D721Med (cell line): Measurements from ENCODE around the gene PCDHB12.
"Not testable (repeated sequence)": the region's sequence is repeated elsewhere in the genome, so short reads cannot be mapped to it uniquely, and the experiment has no call there.

Experiments used
- DNase-seq: peaks from one replicate; pipeline ENCODE4 v3.0.0; 2011; ENCODE audit warnings: low spot score; ENCODE audit not compliant: insufficient read length
- FAIRE-seq: peaks from 2 replicates; lab custom pipeline; 2011; peaks lifted over from hg19 to GRCh38; lab: Jason Lieb, UNC
- CTCF ChIP-seq: IDR thresholded peaks from 2 replicates; pipeline ENCODE4 v1.5.1; 2012; ENCODE audit warnings: mild to moderate bottlenecking, control low read depth; ENCODE audit not compliant: insufficient read depth; ENCODE audit errors: missing control alignments

Gene PCDHB12

GRCh38 chr5:141208478-141208877, at the start of gene PCDHB12:
Gene PCDHB12 (plus strand): TSS chr5:141208719. CDS start chr5:141208908, 189 bp downstream.
- TF ChIP-seq CTCF = no peak
- DNase-seq = no peak
- no peak for FAIRE-seq

DNA sequence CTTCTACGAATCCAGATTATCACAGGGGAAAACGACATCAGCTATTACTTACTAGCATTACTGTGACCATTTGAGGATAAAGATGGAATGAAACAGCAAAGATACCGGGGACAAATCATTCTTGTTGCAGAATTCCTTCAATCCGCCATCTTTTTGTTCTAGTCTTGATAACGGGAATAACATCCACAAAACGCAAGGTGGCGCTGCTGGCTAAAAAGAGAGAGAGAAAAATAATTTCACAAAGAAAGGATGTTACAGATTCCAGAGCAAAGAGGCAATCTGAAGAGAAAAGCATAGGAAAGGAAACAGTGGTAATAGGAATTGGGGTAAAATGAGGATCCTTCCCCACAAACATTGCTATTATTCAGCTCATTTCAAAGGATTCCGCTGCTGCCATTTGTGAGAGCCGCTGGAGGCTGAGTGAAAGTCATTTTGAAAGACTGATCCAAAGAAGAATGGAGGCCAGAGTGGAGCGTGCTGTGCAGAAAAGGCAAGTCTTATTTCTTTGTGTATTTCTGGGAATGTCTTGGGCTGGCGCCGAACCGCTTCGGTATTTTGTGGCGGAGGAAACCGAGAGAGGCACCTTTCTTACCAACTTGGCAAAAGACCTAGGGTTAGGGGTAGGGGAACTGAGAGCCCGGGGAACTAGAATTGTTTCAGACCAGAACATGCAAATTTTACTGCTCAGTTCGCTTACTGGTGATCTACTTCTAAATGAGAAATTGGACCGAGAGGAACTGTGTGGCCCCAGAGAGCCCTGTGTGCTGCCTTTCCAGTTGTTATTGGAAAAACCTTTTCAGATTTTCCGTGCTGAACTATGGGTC, 35.9 kb upstream of the PCDHB12 start, which contains the start of gene PCDHB7:
Gene PCDHB7 (plus strand): TSS at position 264 of the 824 bp plus-strand sequence. CDS start 192 bp downstream, at position 456.
- DNase-seq = no peak
- peak; percentile 53 for FAIRE-seq
- TF ChIP-seq CTCF = peak; percentile 54

GRCh38 chr5:141174291-141175104, 34.0 kb upstream of the PCDHB12 start:
- not testable (repeated sequence) for FAIRE-seq, DNase-seq

GRCh38 chr5:141175933-141176332, 32.6 kb upstream of the PCDHB12 start:
- DNase-seq (no peak), FAIRE-seq (no peak)
- no peak for TF ChIP-seq CTCF

GRCh38 chr5:141177577-141178191, 30.8 kb upstream of the PCDHB12 start, which contains the start of gene PCDHB8:
Gene PCDHB8 (plus strand): TSS chr5:141177790. CDS start chr5:141178035, 245 bp downstream.
- FAIRE-seq = not testable (repeated sequence)
- peak; percentile 52 for DNase-seq

- not testable (repeated sequence) for DNase-seq, FAIRE-seq
Measured at GRCh38 chr5:141179371-141179770, 29.1 kb upstream of the PCDHB12 start.

- not testable (repeated sequence) for DNase-seq, FAIRE-seq
Measured at GRCh38 chr5:141179876-141180275, 28.6 kb upstream of the PCDHB12 start.

DNA sequence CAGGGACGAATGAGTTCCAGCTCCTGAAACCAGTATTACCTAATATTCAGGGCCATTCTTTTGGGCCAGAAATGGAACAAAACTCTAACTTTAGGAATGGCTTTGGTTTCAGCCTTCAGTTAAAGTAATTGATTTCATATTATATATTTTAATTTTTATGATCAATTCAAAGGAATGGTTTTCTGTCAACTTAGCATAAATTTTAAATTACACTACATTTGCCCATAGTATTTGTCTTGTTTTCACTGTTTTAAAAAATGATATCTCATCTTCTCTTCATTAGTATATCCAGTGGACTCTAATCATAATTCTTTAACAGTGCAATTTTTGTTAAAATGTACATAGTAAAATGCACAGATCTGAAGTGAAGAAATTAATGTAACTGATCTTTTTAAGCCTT, 28.2 kb upstream of the PCDHB12 start:
- DNase-seq (no peak), FAIRE-seq (no peak)
- TF ChIP-seq CTCF = no peak

- TF ChIP-seq CTCF = peak; percentile 89
- no peak for DNase-seq
- FAIRE-seq = peak; percentile 95
Measured at GRCh38 chr5:141182248-141182647, 26.3 kb upstream of the PCDHB12 start, which contains the start of gene PCDHB16. Gene PCDHB16 (plus strand): TSS chr5:141182387. CDS start chr5:141182560, 173 bp downstream.

- not testable (repeated sequence) for DNase-seq, FAIRE-seq
Measured at GRCh38 chr5:141184117-141184855, 24.2 kb upstream of the PCDHB12 start.
